Kidney capillary endothelial cell (primary cell): ENCODE results near the gene BRDT.

Source experiments
- DNase-seq: peaks from one replicate; pipeline ENCODE4 v3.0.0-alpha.2; 2018; ENCODE audit warnings: low spot score

Gene BRDT

GRCh38 chr1:91949356-91949699, at the start of gene BRDT:
Gene BRDT, plus strand, starts transcription at chr1:91949401. Its CDS starts 13,354 bp downstream, at chr1:91962755.
- DNase-seq: no peak

- DNase-seq: no peak
These were observed 48.6 kb upstream of the BRDT start for GRCh38 chr1:91900562-91900961.

DNA sequence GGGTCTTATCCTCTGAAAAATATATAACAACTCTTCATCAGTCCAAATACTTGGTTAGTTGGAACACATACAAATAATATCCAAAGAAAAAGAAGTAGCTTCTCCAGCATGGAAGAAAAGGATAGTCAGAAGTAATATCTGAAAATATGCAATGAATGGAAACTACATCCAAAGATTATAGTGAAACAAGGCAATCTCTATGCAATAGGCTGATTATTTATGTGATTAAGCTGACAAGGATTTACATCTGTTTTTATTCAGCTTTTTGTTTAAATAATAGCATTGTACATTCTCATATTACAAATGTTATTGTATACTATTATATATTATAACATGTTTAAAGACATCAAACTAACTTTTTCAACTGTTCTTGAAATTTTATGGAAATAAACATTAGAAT, 48.0 kb upstream of the BRDT start:
- DNase-seq: no peak

DNA sequence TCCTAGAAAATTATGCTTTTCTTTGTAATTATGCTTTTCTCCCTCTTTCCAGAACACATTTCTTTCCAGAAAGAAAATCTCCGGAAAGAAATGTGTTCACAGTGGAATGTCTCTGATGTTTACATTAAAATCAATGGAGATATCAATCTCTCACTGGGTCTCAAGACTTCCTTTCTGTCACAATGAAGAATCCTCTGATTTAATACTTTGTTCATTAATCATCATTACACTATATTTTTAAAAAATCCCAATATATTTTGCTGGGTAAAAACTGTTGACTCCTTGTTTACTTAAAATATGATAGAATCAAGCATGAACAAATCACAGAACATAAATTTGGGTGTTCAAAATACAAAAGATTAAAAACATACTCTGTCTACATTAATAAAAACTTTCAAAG, 36.9 kb upstream of the BRDT start:
- no peak for DNase-seq

GRCh38 chr1:91913018-91913417, 36.2 kb upstream of the BRDT start:
- DNase-seq: no peak

- no peak for DNase-seq
These were observed 33.2 kb upstream of the BRDT start for GRCh38 chr1:91916046-91916445.

GRCh38 chr1:91916811-91917460, 32.3 kb upstream of the BRDT start:
- DNase-seq: no peak

GRCh38 chr1:91919962-91920361, 29.2 kb upstream of the BRDT start:
- no peak for DNase-seq

- no peak for DNase-seq
These were observed 25.1 kb upstream of the BRDT start for GRCh38 chr1:91924146-91924545.

DNA sequence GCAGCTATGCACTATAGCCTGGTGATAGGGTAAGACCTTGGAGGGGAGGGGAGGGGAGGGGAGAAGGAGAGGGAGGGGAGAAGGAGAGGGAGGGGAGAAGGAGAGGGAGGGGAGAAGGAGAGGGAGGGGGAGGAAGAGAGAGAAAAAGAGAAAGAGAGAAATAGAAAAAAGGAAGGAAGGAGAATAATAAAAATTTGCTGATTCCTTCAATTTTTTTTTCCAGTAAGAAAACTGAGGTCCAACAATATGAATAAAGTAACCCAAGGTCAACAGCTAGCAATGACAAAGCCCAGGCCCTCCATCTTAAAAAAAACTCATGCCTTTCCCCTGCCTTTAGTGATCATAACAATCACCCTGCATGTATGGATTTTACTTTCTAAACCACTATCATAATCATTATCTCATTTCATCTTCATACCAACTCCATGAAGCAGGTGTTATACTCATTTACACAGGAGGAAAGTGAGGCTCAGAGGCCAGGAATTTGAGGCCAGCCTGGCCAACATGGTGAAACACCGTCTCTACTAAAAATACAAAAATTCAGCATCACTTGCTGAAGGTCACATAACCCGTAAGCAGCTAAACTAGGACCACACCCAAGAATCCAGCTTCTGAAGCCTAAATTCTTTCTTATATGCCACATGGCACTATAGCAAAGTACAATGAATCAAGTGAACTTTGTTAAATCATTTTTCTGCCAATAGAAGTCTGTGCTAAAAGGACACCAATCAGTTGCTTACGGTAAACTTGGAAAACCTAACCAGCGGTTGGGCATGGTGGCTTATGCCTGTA, 23.4 kb upstream of the BRDT start:
- DNase-seq: no peak

DNA sequence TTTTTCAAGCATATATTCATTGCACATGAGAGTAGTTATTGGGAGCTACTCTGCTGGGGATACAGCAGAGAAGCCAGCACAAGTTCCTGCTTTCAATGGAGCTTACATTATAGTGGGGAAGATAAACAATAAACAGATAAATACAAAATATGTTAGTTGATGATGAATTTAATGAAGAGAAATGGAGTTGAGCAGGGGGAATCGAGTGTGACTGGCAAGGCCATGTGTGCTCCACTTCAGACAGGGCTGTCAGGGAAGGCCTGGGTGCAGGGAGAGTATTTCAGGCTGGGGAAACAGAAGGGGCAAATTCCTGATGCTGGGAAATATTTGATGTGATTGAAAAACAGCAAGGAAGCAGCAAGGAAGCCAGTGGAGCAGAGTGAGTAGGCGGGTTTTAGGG, 21.2 kb upstream of the BRDT start:
- no peak for DNase-seq

- no peak for DNase-seq
These were observed 20.0 kb upstream of the BRDT start for GRCh38 chr1:91929250-91929649.

- no peak for DNase-seq
These were observed 11.6 kb upstream of the BRDT start for GRCh38 chr1:91937613-91938012.

DNA sequence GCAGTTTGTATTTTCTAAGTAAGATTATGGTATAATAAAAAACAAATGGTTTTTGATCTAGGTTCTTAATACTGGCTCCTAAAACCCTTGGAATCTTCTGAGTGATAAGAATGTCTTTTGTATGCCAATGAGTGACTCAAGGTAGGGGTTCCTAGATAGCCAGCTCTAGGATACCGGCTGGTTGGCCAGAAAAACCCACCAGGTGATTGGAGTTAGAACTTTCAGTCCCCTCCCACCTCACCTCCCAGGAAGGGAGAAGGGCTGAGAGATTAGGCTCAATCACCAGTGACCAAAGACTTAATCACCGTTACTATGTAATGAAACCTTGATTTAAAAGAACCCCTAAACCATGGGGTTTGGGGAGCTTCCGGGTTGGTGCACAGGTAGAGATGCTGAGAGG, 8.7 kb upstream of the BRDT start:
- no peak for DNase-seq

- DNase-seq: no peak
These were observed 5.1 kb upstream of the BRDT start for GRCh38 chr1:91944087-91944486.

- no peak for DNase-seq
These were observed 1.1 kb upstream of the BRDT start for GRCh38 chr1:91948097-91948496.

DNA sequence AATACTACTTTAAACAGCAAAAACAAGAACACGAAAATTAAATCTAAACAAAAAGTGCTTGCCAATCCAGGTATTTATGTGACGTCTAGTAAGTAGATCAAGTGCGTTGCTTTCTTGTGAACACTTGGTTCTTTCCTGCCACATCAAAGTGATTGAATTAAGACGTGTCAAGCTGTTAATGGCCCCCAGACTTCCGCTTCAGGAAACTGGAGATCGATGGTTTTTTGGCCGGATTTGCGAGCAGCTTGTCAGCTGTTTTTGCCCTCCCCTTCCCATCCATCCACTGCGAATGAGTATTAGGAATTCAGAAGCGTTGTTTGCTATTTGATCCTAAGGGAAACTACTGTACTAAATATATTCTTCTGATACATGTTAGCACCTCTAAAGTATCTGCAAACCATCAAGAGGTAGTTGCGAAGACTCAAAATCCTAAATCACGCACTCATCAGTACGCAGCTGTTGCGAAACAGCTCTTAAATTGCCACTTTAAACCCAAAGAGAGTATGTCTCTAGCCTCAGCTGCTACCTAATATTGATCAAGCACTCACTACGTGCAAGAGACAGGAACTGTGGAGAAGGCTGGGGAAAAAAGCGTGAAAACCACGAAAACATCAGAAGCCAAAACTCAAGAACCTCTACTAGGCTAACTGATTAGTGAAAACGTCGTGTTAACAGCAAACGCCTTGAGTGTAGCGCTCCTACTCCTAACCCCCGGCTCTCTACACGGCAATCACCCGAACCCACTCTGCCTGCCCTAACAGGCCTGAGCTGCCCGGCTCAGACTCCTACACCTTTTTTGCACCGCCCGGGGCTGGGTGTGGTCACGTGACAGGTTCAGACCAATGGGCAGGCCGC, 473 bp upstream of the BRDT start:
- no peak for DNase-seq

DNA sequence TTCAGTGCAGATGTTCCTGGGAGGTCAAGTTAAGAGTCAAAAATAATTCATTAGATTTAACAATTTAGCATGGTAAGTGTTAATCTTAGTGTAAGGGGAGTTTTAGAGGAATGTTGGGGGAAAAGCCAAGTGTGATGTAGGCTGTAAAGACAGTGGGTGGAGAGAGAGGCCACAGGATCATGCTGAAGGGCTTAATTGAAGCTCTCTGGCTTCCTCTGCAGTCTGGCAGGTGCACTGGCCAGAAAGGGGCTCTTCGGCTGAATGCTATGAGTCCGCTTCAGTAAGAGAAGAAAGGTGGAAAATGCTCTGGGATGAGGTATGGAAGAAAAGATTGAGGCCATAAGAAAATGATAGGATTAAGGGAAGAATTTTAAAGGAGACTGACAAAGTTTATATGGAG, 3.0 kb downstream of the BRDT start:
- DNase-seq: no peak

DNA sequence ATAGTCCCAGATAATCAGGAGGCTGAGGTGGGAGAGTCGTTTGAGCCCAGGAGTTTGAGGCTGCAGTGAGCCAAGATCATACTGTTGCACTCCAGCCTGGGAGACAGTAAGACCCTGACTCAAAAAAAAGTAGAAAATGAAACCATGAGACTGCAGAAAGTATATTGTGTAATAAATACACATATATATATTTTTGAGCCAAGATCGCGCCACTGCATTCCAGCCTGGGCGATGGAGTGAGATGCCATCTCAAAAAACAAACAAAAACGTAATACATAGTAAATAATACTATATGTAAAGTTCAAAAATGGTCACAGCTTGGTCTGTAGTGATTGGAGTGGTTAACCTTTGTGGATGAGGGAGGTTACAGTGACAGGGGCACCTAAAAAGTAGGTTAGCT, 9.7 kb downstream of the BRDT start:
- DNase-seq: no peak

GRCh38 chr1:91968334-91968733, 19.1 kb downstream of the BRDT start:
- DNase-seq: no peak

- DNase-seq: no peak
These were observed 30.2 kb downstream of the BRDT start for GRCh38 chr1:91979383-91979782.

- no peak for DNase-seq
These were observed 31.5 kb downstream of the BRDT start for GRCh38 chr1:91980663-91981062.

DNA sequence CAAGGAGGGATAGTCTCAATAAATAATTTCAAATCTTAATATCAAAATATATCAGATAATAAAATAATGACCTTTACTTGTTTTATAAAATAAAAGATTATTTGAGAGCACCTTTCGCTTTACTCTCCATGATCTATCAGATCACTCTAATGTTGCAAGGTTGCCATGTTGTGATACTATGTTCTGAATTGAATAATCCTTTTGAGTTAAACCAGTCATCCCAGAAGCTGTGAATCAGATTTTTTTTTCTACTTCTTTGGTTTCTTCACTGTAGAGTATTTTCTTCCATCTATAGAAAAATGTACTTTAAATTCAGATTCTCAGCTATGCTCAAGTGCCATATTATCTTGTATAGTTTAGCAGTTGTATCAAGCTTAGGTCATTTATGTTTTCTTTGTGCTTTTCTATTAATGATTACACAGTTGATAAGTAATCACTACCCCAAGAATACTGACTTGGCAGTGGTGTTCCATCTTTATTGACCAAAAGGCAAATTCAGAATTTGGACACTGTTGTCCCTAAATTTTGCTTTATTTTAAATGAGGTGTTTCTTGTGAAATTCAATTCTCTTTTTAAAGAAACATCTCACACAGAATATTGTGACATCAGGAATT, 32.9 kb downstream of the BRDT start:
- DNase-seq: no peak
